ENCODE results near the gene KCNG2. TPM values are rescaled to one million over a fixed set of nuclear protein-coding genes. Genes with fewer than 3 reads are reported as not detected.

Gene KCNG2
- total RNA-seq, 4 donors from 2014 or later = 0.41 to 6.7 TPM; not detected in 2

DNA sequence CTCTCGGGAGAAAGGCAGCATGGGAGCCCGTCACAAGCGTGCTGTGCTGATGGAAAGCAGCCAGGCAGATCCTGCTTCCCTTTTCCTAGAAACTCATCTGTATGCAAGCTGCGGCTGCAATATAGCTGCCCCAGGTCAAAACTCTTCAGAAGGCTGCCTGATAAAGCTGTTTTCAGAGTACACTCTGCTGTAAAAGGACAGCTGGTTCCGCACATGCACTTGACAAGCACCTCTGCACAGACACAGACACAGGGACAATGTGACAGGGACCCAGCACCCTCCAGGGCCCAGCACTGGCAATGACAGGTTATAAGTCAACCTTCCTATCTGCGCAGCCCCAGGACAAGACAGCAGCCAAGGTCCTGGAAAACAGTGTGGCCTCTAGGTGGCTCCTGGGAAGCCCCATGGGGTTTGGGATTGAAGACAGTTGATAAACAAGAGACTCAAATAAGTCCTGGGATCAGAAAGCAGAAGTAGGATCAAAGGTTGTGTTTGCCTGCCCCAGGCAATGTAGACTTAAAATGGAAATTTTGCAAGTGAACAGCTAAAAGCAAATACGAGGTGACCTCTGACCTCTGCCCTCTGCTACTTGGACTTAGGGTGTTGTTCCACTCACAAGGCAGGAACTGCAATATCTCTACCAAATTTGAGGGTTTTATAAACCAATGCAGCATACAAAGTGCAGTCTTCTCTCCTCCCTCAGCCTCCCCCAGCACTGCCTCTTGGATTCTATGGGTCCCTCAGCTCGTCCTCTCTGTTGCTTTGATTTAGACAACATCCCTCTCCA is 136.8 kb downstream of the KCNG2 start:
- no peak overlapping the region for H3K4me3 ChIP-seq
- H3K36me3 ChIP-seq = peaks cover 0 to 28% (median 11%) of the 10 kb centered on the region in 4 donors
- WGBS, 2 donors (ENCODE audit: low coverage in 1 of 2) = 44 to 61% methylated on average over 3 to 8 of the region's 8 CpGs
- peaks cover 27 to 32% of the 10 kb centered on the region in 2 donors for H3K9me3 ChIP-seq
- DNase-seq = peak; percentile 62
- H3K4me1 ChIP-seq = peaks cover 0 to 60% (median 37%) of the 10 kb centered on the region in 4 donors
- TF ChIP-seq POLR2A (IDR thresholded peaks at IDR 0.05) = no peak
- peak in 1 of 3 donors; percentile 35 for TF ChIP-seq POLR2AphosphoS5 (IDR thresholded peaks at IDR 0.05)
- no peak for TF ChIP-seq EP300 (IDR thresholded peaks at IDR 0.05; ENCODE audit: low read depth)
- TF ChIP-seq, protein P1, sequence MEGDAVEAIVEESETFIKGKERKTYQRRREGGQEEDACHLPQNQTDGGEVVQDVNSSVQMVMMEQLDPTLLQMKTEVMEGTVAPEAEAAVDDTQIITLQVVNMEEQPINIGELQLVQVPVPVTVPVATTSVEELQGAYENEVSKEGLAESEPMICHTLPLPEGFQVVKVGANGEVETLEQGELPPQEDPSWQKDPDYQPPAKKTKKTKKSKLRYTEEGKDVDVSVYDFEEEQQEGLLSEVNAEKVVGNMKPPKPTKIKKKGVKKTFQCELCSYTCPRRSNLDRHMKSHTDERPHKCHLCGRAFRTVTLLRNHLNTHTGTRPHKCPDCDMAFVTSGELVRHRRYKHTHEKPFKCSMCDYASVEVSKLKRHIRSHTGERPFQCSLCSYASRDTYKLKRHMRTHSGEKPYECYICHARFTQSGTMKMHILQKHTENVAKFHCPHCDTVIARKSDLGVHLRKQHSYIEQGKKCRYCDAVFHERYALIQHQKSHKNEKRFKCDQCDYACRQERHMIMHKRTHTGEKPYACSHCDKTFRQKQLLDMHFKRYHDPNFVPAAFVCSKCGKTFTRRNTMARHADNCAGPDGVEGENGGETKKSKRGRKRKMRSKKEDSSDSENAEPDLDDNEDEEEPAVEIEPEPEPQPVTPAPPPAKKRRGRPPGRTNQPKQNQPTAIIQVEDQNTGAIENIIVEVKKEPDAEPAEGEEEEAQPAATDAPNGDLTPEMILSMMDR (IDR thresholded peaks at IDR 0.05) = peak in 4 of 5 experiments; percentile 23 to 53 (median 38)
- intact Hi-C loops (cut with DNase I; ENCODE audit: low total_unique reads) = no loop called here
- H3K27me3 ChIP-seq = no peaks in the 10 kb centered on the region
- in situ Hi-C loops (cut with MboI; ENCODE audit: low pct_ligation_motif_present in 1 of 4, low pct_unique_long_range_greater_than_20kb in 1 of 4, low sequenced_read_pairs in 3 of 4) = no loop called here
- H3K27ac ChIP-seq = peak overlapping the region; percentile 59 to 84 (median 72)

DNA sequence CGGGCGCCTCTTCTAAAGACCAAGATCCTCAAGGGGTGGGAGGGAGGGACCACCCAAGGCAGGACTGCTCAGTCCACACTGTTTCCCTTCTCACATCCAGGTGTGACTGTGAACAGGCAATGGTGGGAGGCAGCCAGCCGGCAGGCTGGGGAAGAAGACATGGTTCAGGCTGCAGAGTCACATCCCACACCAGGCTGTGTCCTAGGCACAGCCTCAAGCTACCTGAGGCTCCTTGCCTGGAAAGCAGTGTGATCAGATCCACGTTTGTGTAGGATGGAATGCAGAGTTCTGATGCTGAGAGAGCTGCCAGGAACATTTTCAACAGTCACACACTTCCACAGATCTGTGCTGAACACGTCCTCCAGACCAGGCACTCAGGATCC is 137.4 kb downstream of the KCNG2 start:
- Histone ChIP-seq H3K27me3 (no peaks in the 10 kb centered on the region), H3K36me3 (peaks cover 0 to 22% (median 8%) of the 10 kb centered on the region in 4 donors), H3K27ac (peak overlapping the region; percentile 59 to 84 (median 72)), H3K4me3 (no peak overlapping the region), H3K4me1 (peaks cover 0 to 63% (median 39%) of the 10 kb centered on the region in 4 donors), H3K9me3 (peaks cover 21 to 26% of the 10 kb centered on the region in 2 donors)
- intact Hi-C loops (cut with DNase I; ENCODE audit: low total_unique reads) = no loop called here
- in situ Hi-C loops (cut with MboI; ENCODE audit: low pct_ligation_motif_present in 1 of 4, low pct_unique_long_range_greater_than_20kb in 1 of 4, low sequenced_read_pairs in 3 of 4) = no loop called here
- no peak for TF ChIP-seq POLR2A (IDR thresholded peaks at IDR 0.05)
- TF ChIP-seq, protein P1 (IDR thresholded peaks at IDR 0.05) = no peak
- TF ChIP-seq EP300 (IDR thresholded peaks at IDR 0.05; ENCODE audit: low read depth) = no peak
- TF ChIP-seq POLR2AphosphoS5 (IDR thresholded peaks at IDR 0.05) = no peak
- peak; percentile 5 for DNase-seq
- 69 to 80% methylated on average over 3 to 5 of the region's 5 CpGs for WGBS, 2 donors (ENCODE audit: low coverage in 1 of 2)

DNA sequence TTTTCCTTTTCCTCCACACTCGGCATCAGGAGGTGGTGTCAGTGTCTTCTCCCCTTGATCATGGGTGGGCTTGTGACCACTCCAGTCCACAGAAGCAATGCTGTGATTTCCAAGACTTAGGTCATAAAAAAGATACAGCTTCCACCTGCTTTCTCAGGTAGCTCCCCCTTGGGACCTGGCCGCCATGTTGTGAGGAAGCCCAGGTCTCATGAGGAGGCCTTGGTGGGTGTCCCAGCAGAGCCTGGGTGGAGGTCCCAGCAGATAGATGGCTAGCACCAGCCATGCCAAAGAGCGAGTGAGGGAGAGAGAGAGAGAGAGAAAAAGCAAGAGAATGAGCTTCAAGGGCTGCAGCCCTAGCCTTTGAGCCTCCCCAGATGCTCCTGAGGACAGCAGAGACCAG is 137.8 kb downstream of the KCNG2 start:
- peaks cover 17 to 22% of the 10 kb centered on the region in 2 donors for H3K9me3 ChIP-seq
- H3K27me3 ChIP-seq = no peaks in the 10 kb centered on the region
- peaks cover 0 to 67% (median 39%) of the 10 kb centered on the region in 4 donors for H3K4me1 ChIP-seq
- in situ Hi-C loops (cut with MboI; ENCODE audit: low pct_ligation_motif_present in 1 of 4, low pct_unique_long_range_greater_than_20kb in 1 of 4, low sequenced_read_pairs in 3 of 4) (no loop called here), intact Hi-C loops (cut with DNase I; ENCODE audit: low total_unique reads) (no loop called here)
- H3K36me3 ChIP-seq = peaks cover 0 to 18% (median 6%) of the 10 kb centered on the region in 4 donors
- WGBS, 2 donors (ENCODE audit: low coverage in 1 of 2) = 98% methylated on average over 3 of the region's 3 CpGs; no CpG with 5 or more reads in 1 of the 2 donors
- H3K4me3 ChIP-seq = no peak overlapping the region
- peak; percentile 5 for DNase-seq
- peak overlapping the region; percentile 59 to 84 (median 72) for H3K27ac ChIP-seq
- TF ChIP-seq POLR2A (IDR thresholded peaks at IDR 0.05) (no peak), EP300 (IDR thresholded peaks at IDR 0.05; ENCODE audit: low read depth) (no peak), POLR2AphosphoS5 (IDR thresholded peaks at IDR 0.05) (no peak)
- TF ChIP-seq, protein P1 (IDR thresholded peaks at IDR 0.05) = no peak

DNA sequence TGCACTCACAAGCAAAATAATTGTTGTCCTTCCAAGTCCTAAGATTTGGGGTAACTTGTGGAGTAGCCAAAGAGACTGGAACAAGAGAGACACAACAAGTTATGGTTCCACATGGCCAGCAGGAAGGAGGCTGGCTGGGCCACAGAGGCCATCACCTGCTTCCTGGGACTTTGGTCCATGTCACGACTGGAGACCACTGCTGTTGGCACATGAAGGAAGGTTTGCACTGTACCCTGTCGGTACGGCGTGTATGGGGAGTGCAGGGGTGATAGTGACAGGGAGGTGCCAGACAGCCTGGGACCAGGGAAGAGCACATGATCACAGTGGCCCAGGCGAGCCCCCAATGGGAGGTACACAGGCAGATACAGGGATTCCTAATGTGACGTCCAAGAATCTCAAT is 138.2 kb downstream of the KCNG2 start:
- intact Hi-C loops (cut with DNase I; ENCODE audit: low total_unique reads) = no loop called here
- no peak overlapping the region for H3K4me3 ChIP-seq
- peaks cover 13 to 18% of the 10 kb centered on the region in 2 donors for H3K9me3 ChIP-seq
- TF ChIP-seq POLR2AphosphoS5 (IDR thresholded peaks at IDR 0.05) = no peak
- no peak for TF ChIP-seq EP300 (IDR thresholded peaks at IDR 0.05; ENCODE audit: low read depth)
- TF ChIP-seq POLR2A (IDR thresholded peaks at IDR 0.05) = no peak
- TF ChIP-seq, protein P1 (IDR thresholded peaks at IDR 0.05) = no peak
- H3K27ac ChIP-seq = peak overlapping the region in 3 of 4 donors; percentile 69 to 84 (median 74)
- H3K36me3 ChIP-seq = peaks cover 0 to 14% (median 4%) of the 10 kb centered on the region in 4 donors
- no peaks in the 10 kb centered on the region for H3K27me3 ChIP-seq
- peaks cover 0 to 71% (median 39%) of the 10 kb centered on the region in 4 donors for H3K4me1 ChIP-seq
- in situ Hi-C loops (cut with MboI; ENCODE audit: low pct_ligation_motif_present in 1 of 4, low pct_unique_long_range_greater_than_20kb in 1 of 4, low sequenced_read_pairs in 3 of 4) = no loop called here
- DNase-seq = peak; percentile 4
- 94% methylated on average over 6 of the region's 6 CpGs; no CpG with 5 or more reads in 1 of the 2 donors for WGBS, 2 donors (ENCODE audit: low coverage in 1 of 2)

Measured in transverse colon (tissue), 4 donors.